K562 (cell line): ENCODE data around the gene TBC1D12. TPM values are rescaled to one million over a fixed set of nuclear protein-coding genes. Genes with fewer than 3 reads are reported as not detected.

ENCODE experiments used
- CBFA2T2 ChIP-seq: fragments of 450-650 bp; conservative IDR thresholded peaks from 2 replicates; pipeline ENCODE4 v1.6.1; 2017; ENCODE audit warnings: mild to moderate bottlenecking
- FOS ChIP-seq: IDR thresholded peaks from 3 replicates; pipeline ENCODE4 v1.6.1; 2011; ENCODE audit not compliant: insufficient read length; ENCODE audit errors: extremely low read depth
- GABPB2 ChIP-seq: fragments of 250-450 bp; sonication (Bioruptor Pico); conservative IDR thresholded peaks from 2 replicates; pipeline ENCODE4 v1.5.1; 2021; ENCODE audit warnings: mild to moderate bottlenecking
- GTF2A2 ChIP-seq: IDR thresholded peaks from 2 replicates; pipeline ENCODE4 v1.6.1; 2016; ENCODE audit warnings: mild to moderate bottlenecking, missing genetic modification characterization, missing compliant biosample characterization
- HDAC8 ChIP-seq: fragments of 450-650 bp; IDR thresholded peaks from 2 replicates; pipeline ENCODE4 v1.6.1; 2016; ENCODE audit warnings: mild to moderate bottlenecking, missing genetic modification characterization, moderate library complexity, missing compliant biosample characterization
- NCOA6 ChIP-seq: fragments of 450-650 bp; IDR thresholded peaks from 2 replicates; pipeline ENCODE4 v1.6.1; 2017; ENCODE audit warnings: mild to moderate bottlenecking
- NFE2L1 ChIP-seq: fragments of 450-650 bp; IDR thresholded peaks from 2 replicates; pipeline ENCODE4 v1.6.1; 2016; ENCODE audit warnings: missing genetic modification characterization, low read depth, mild to moderate bottlenecking, missing compliant biosample characterization, moderate library complexity, borderline replicate concordance
- NONO ChIP-seq, 2 experiments: fragments of 200-400 bp in 1 of 2; fragments of 450-650 bp in 1 of 2; formaldehyde crosslinking in 1 of 2; IDR thresholded peaks; 2 replicates each; pipeline ENCODE4 v1.6.1; 2017; ENCODE audit warnings: low read depth in 2 of 2, mild to moderate bottlenecking in 2 of 2, moderate library complexity in 2 of 2, low read length in 1 of 2
- NR4A1 ChIP-seq, 2 experiments: fragments of 250-450 bp in 1 of 2; fragments of 450-650 bp in 1 of 2; sonication (Bioruptor Pico) in 1 of 2; IDR thresholded peaks; 2 replicates each; pipeline versions ENCODE4 v1.4.0 to v1.6.1; 2016 to 2020; ENCODE audit warnings: mild to moderate bottlenecking in 2 of 2, missing compliant biosample characterization in 1 of 2, missing genetic modification characterization in 1 of 2, moderate library complexity in 1 of 2
- RFX1 ChIP-seq: fragments of 450-650 bp; IDR thresholded peaks from 2 replicates; pipeline ENCODE4 v1.6.1; 2016; ENCODE audit warnings: mild to moderate bottlenecking, moderate library complexity
- TSC22D4 ChIP-seq: fragments of 450-650 bp; IDR thresholded peaks from 2 replicates; pipeline ENCODE4 v1.6.1; 2016; ENCODE audit warnings: missing genetic modification characterization, missing biosample characterization, control low read depth
- ZFP1 ChIP-seq: fragments of 450-650 bp; formaldehyde crosslinking; IDR thresholded peaks from 2 replicates; pipeline ENCODE4 v1.4.0; 2020; ENCODE audit warnings: mild to moderate bottlenecking, mixed read lengths
- ZFX ChIP-seq: sonication (generic); formaldehyde crosslinking; IDR thresholded peaks from 2 replicates; pipeline ENCODE4 v1.8.0; 2022; ENCODE audit warnings: mild to moderate bottlenecking, missing genetic modification reagents, moderate library complexity
- ZNF197 ChIP-seq: fragments of 200-800 bp; sonication (Bioruptor generic); IDR thresholded peaks from 2 replicates; pipeline ENCODE4 v1.6.1; 2016; ENCODE audit warnings: low read depth, missing genetic modification characterization, missing compliant biosample characterization
- ZNF324 ChIP-seq: fragments of 250-450 bp; sonication (Bioruptor Pico); IDR thresholded peaks from 2 replicates; pipeline ENCODE4 v1.4.0; 2020; ENCODE audit warnings: mild to moderate bottlenecking
- polyA plus RNA-seq, 8 experiments: library from polyadenylated mRNA; depleted of rRNA in 4 of 8; stranded (reverse) in 5 of 8; unstranded in 3 of 8; fragments of >200 nt; fragmentation: Nextera tagmentation in 2 of 8; fragmentation: Illumina TruSeq in 1 of 8; extraction: Ambion mirVana in 2 of 8; extraction: Trizol in 1 of 8; gene quantifications; 2 replicates each; pipeline versions ENCODE4 v1.2.1 to v1.2.3, GENCODE V29; 2011 to 2014; ENCODE audit warnings: inconsistent platforms in 1 of 8, missing spikeins in 1 of 8
- total RNA-seq, 7 experiments: library from RNA; depleted of rRNA in 6 of 7; stranded (reverse); fragments of >200 nt in 6 of 7; fragmentation: Illumina TruSeq in 2 of 7; extraction: Trizol in 2 of 7; gene quantifications; 2 replicates each; pipeline versions ENCODE4 v1.2.1 to v1.2.3, GENCODE V29; 2011 to 2021; ENCODE audit warnings: low replicate concordance in 1 of 7
- TF ChIP-seq, protein P1 (sequence below): fragments of 250-450 bp; sonication (Bioruptor Pico); IDR thresholded peaks from 2 replicates; pipeline ENCODE4 v1.8.0; 2021; ENCODE audit warnings: borderline replicate concordance, mild to moderate bottlenecking, moderate library complexity; ENCODE audit not compliant: poor library complexity, severe bottlenecking
- TF ChIP-seq, protein P2 (sequence below): sonication (generic); formaldehyde crosslinking; IDR thresholded peaks from 2 replicates; pipeline ENCODE4 v1.8.0; 2023; ENCODE audit warnings: mild to moderate bottlenecking, missing genetic modification reagents
- TF ChIP-seq, protein P3 (sequence below): fragments of 450-650 bp; IDR thresholded peaks from 2 replicates; pipeline ENCODE4 v1.6.1; 2016; ENCODE audit warnings: borderline replicate concordance
- TF ChIP-seq, protein P4 (sequence below): sonication (generic); IDR thresholded peaks from 2 replicates; pipeline ENCODE4 v1.6.1; 2016
- TF ChIP-seq, protein P5 (sequence below): fragments of 200-800 bp; sonication (Bioruptor generic); IDR thresholded peaks from 2 replicates; pipeline ENCODE4 v1.6.1; 2017; ENCODE audit warnings: missing genetic modification characterization, missing compliant biosample characterization

TBC1D12 gene
- total and polyA plus RNA-seq, 9 of the 15 experiments (the other 6 are each of a cell fraction or from before 2014, with no cell fraction given), result 2.1 to 6.7 (median 3.9) TPM

DNA sequence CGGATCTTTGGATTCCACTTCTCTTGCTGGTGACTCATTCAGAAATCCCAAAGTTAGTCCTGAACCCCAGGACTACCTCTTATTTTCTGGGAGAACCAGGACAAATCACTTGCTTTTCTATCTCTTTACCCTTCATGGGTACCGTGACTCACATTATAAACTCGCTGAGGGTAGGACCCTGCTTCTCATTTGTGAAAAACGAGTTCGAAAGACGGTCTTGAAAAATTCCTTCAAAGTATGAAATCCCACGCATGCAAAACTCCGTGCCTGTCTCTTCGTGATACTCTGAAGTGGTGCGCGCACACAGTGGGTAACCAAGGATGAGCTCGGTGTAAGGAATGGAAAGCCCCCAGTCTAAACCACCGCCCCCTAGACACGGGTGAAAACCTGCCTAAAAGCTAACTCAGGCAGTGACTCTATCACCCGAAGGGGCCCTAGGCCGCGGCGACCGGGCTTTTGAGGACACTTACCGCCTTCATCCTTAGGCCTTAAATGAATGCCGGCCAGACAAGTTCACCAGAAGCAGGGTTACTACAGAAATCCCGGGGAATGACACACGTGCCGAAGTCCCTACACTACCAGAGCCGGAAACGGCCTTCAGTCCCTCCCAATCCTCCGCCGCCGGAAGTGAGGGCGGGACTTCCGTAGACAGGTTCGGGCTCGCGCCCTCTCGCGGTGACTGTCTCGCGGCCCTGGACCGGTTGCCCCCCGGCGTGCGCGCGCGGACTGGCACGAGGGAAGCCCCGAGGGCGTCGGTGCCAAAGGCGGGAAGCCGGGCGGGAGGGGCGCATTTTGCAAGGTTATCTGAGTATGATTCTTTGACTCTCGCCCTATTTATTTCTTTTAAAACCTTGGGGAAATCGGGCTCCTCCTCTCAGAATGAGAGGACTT, 39.7 kb upstream of the TBC1D12 start, which contains the start of gene NOC3L (continued):
- TF ChIP-seq, protein P1, sequence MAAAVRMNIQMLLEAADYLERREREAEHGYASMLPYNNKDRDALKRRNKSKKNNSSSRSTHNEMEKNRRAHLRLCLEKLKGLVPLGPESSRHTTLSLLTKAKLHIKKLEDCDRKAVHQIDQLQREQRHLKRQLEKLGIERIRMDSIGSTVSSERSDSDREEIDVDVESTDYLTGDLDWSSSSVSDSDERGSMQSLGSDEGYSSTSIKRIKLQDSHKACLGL (CRISPR knock-in tag), result no peak
- TF ChIP-seq GTF2A2 (tag), result no peak
- 0 out of 2 replicates have a peak, but pooled peaks have one; percentile 39 for TF ChIP-seq HDAC8 (tag)
- no peak for TF ChIP-seq ZNF197 (CRISPR knock-in tag)
- TF ChIP-seq, protein P2, sequence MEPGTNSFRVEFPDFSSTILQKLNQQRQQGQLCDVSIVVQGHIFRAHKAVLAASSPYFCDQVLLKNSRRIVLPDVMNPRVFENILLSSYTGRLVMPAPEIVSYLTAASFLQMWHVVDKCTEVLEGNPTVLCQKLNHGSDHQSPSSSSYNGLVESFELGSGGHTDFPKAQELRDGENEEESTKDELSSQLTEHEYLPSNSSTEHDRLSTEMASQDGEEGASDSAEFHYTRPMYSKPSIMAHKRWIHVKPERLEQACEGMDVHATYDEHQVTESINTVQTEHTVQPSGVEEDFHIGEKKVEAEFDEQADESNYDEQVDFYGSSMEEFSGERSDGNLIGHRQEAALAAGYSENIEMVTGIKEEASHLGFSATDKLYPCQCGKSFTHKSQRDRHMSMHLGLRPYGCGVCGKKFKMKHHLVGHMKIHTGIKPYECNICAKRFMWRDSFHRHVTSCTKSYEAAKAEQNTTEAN, result no peak
- no peak for TF ChIP-seq NFE2L1 (tag)
- TF ChIP-seq NCOA6, result no peak
- TF ChIP-seq ZFP1 (CRISPR knock-in tag), result no peak
- no peak for TF ChIP-seq NONO (IDR thresholded peaks at IDR 0.05; ENCODE audit: low read depth in 2 of 2, low read length in 1 of 2)
- TF ChIP-seq TSC22D4 (tag), result no peak
- TF ChIP-seq, protein P3, sequence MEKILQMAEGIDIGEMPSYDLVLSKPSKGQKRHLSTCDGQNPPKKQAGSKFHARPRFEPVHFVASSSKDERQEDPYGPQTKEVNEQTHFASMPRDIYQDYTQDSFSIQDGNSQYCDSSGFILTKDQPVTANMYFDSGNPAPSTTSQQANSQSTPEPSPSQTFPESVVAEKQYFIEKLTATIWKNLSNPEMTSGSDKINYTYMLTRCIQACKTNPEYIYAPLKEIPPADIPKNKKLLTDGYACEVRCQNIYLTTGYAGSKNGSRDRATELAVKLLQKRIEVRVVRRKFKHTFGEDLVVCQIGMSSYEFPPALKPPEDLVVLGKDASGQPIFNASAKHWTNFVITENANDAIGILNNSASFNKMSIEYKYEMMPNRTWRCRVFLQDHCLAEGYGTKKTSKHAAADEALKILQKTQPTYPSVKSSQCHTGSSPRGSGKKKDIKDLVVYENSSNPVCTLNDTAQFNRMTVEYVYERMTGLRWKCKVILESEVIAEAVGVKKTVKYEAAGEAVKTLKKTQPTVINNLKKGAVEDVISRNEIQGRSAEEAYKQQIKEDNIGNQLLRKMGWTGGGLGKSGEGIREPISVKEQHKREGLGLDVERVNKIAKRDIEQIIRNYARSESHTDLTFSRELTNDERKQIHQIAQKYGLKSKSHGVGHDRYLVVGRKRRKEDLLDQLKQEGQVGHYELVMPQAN, result peak; percentile 93
- no peak for TF ChIP-seq CBFA2T2
- no peak for TF ChIP-seq GABPB2 (CRISPR knock-in tag)
- TF ChIP-seq, protein P4, sequence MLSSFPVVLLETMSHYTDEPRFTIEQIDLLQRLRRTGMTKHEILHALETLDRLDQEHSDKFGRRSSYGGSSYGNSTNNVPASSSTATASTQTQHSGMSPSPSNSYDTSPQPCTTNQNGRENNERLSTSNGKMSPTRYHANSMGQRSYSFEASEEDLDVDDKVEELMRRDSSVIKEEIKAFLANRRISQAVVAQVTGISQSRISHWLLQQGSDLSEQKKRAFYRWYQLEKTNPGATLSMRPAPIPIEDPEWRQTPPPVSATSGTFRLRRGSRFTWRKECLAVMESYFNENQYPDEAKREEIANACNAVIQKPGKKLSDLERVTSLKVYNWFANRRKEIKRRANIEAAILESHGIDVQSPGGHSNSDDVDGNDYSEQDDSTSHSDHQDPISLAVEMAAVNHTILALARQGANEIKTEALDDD, result no peak; the same call in 1 of the 2 replicates
- TF ChIP-seq NR4A1 (CRISPR knock-in tag; IDR thresholded peaks at IDR 0.05), result no peak
- TF ChIP-seq NR4A1 (tag; IDR thresholded peaks at IDR 0.05), result peak; percentile 50; the same call in 1 of the 2 replicates
- TF ChIP-seq, protein P5, sequence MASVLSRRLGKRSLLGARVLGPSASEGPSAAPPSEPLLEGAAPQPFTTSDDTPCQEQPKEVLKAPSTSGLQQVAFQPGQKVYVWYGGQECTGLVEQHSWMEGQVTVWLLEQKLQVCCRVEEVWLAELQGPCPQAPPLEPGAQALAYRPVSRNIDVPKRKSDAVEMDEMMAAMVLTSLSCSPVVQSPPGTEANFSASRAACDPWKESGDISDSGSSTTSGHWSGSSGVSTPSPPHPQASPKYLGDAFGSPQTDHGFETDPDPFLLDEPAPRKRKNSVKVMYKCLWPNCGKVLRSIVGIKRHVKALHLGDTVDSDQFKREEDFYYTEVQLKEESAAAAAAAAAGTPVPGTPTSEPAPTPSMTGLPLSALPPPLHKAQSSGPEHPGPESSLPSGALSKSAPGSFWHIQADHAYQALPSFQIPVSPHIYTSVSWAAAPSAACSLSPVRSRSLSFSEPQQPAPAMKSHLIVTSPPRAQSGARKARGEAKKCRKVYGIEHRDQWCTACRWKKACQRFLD (CRISPR knock-in tag), result no peak; the same call in 1 of the 2 replicates
- peak; percentile 78 for TF ChIP-seq ZFX
- TF ChIP-seq FOS, result no peak
- no peak for TF ChIP-seq ZNF324
- 0 out of 2 replicates have a peak, but pooled peaks have one; percentile 4 for TF ChIP-seq RFX1
